DOHH2 (cell line): Measurements from ENCODE around the gene TMCC1.

Source experiments
- H3F3A ChIP-seq: fragments of 200-600 bp; sonication (generic), shearing (Covaris generic); 2 replicates; pipeline ENCODE4 v1.6.0; 2016; ENCODE audit warnings: antibody characterized with exemption, mild to moderate bottlenecking; ENCODE audit not compliant: control insufficient read depth, insufficient read depth
- H3K27ac ChIP-seq: fragments of 200-600 bp; sonication (generic); 2 replicates; pipeline ENCODE4 v1.5.1; 2014; ENCODE audit warnings: low read depth, mild to moderate bottlenecking, low read length, moderate library complexity
- H3K27me3 ChIP-seq: fragments of 200-600 bp; sonication (generic); 2 replicates; pipeline ENCODE4 v1.6.1; 2014; ENCODE audit warnings: mild to moderate bottlenecking, low read length, mixed read lengths; ENCODE audit not compliant: control insufficient read depth
- H3K36me3 ChIP-seq: fragments of 200-600 bp; sonication (generic); 2 replicates; pipeline ENCODE4 v1.6.1; 2014; ENCODE audit warnings: mild to moderate bottlenecking, low read length, moderate library complexity, mixed read lengths; ENCODE audit not compliant: control insufficient read depth
- H3K4me1 ChIP-seq: fragments of 200-600 bp; sonication (generic); 2 replicates; pipeline ENCODE4 v1.6.1; 2014; ENCODE audit warnings: mild to moderate bottlenecking, low read length, mixed read lengths; ENCODE audit not compliant: control insufficient read depth
- H3K4me2 ChIP-seq: fragments of 200-600 bp; sonication (generic); 2 replicates; pipeline ENCODE4 v1.6.0; 2014; ENCODE audit warnings: mild to moderate bottlenecking, low read length, moderate library complexity
- H3K4me3 ChIP-seq: fragments of 200-600 bp; sonication (generic); 2 replicates; pipeline ENCODE4 v1.5.1; 2014; ENCODE audit warnings: mild to moderate bottlenecking, low read length, mixed read lengths
- H3K79me2 ChIP-seq: fragments of 200-600 bp; sonication (generic); 2 replicates; pipeline ENCODE4 v1.6.1; 2014; ENCODE audit warnings: mild to moderate bottlenecking, low read length, mixed read lengths; ENCODE audit not compliant: control insufficient read depth
- H3K9me2 ChIP-seq: fragments of 200-600 bp; sonication (generic); replicated peaks from 2 replicates; pipeline ENCODE4 v1.6.1; 2014; ENCODE audit warnings: mild to moderate bottlenecking, low read length, mixed read lengths; ENCODE audit not compliant: control insufficient read depth
- H3K9me3 ChIP-seq: fragments of 200-600 bp; sonication (generic); 2 replicates; pipeline ENCODE4 v1.6.1; 2014; ENCODE audit warnings: antibody characterized with exemption, low read length, mixed read lengths; ENCODE audit not compliant: control insufficient read depth, insufficient read depth
- H4K20me1 ChIP-seq: fragments of 200-600 bp; sonication (generic); 2 replicates; pipeline ENCODE4 v1.6.0; 2014; ENCODE audit warnings: low read depth, mild to moderate bottlenecking, antibody characterized with exemption, low read length, moderate library complexity; ENCODE audit not compliant: control insufficient read depth, insufficient read depth
- EZH2phosphoT487 ChIP-seq: fragments of 200-600 bp; sonication (generic); IDR thresholded peaks from 2 replicates; pipeline ENCODE4 v1.6.1; 2017; ENCODE audit warnings: borderline replicate concordance, mild to moderate bottlenecking, antibody characterized with exemption, low read length, moderate library complexity, mixed read lengths
- TF ChIP-seq, protein P1 (sequence below): fragments of 200-600 bp; sonication (generic); IDR thresholded peaks from one replicate; pipeline ENCODE4 v1.5.1; 2014; ENCODE audit warnings: antibody characterized with exemption, mild to moderate bottlenecking, low read depth, low read length; ENCODE audit not compliant: poor library complexity, severe bottlenecking

TMCC1 gene

DNA sequence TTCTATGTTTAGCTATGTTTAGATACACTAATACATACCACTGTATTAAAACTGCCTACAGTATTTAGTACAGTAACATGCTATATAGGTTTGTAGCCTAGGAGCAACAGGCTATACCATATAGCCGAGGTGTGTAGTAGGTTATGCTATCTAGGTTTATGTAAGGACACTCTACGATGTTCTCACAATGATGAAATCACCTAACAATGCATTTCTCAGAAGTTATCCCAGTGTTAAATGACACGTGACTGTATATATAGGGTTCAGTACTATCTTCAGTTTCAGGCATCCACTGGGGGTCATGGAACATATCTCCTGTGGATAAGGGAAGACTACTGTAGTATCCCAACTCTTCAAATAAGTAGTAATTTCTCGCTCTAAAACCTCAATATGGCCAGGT is 97.4 kb downstream of the TMCC1 start:
- TF ChIP-seq, protein P1, sequence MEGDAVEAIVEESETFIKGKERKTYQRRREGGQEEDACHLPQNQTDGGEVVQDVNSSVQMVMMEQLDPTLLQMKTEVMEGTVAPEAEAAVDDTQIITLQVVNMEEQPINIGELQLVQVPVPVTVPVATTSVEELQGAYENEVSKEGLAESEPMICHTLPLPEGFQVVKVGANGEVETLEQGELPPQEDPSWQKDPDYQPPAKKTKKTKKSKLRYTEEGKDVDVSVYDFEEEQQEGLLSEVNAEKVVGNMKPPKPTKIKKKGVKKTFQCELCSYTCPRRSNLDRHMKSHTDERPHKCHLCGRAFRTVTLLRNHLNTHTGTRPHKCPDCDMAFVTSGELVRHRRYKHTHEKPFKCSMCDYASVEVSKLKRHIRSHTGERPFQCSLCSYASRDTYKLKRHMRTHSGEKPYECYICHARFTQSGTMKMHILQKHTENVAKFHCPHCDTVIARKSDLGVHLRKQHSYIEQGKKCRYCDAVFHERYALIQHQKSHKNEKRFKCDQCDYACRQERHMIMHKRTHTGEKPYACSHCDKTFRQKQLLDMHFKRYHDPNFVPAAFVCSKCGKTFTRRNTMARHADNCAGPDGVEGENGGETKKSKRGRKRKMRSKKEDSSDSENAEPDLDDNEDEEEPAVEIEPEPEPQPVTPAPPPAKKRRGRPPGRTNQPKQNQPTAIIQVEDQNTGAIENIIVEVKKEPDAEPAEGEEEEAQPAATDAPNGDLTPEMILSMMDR: no peak
- TF ChIP-seq EZH2phosphoT487: no peak
- no peaks in the 10 kb centered on the region for H3F3A ChIP-seq
- no peaks in the 10 kb centered on the region for H3K27me3 ChIP-seq
- no peak overlapping the region for H3K4me2 ChIP-seq
- H3K4me3 ChIP-seq: no peak overlapping the region
- H3K9me2 ChIP-seq: no peaks in the 10 kb centered on the region
- H3K27ac ChIP-seq: no peak overlapping the region
- no peaks in the 10 kb centered on the region for H3K79me2 ChIP-seq
- no peaks in the 10 kb centered on the region for H3K36me3 ChIP-seq
- H4K20me1 ChIP-seq: no peaks in the 10 kb centered on the region
- peaks cover 11% of the 10 kb centered on the region for H3K4me1 ChIP-seq
- H3K9me3 ChIP-seq: no peaks in the 10 kb centered on the region

DNA sequence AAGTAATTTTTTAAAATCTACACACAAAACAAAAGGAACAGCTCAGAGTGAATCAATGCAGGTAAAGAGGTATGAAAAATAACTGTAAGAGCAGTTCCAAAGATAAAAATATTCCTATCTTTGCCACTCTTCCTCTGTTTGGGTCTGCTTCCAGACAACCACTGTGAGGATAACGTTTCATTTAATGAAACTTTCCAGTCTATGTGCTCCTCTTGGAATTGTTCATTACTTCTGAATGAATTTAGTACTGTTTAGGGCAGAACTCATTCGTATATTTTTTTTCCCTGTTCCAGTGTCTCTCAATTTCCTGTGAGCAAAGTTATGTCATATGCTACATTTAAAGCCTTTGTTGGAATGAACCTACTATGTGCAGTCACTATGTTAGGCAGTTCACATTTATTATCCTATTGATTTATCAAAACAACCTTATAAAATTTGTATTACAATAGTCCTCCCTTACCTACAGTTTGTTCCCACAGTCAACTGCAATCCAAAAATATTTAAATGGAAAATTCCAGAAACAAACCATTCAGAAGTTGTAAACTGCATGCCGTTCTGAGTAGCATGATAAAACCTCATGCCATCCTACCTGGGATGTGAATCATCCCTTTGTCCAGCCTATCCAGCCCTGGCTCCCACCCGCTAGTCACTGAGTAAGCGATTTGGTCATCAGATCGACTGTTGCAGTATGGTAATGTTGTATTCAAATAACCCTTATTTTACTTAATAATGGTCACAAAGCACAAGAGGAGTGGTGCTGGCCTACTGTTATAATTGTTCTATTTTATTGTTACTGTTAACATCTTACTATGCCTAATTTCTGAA is 98.1 kb downstream of the TMCC1 start:
- no peak for TF ChIP-seq EZH2phosphoT487
- TF ChIP-seq, protein P1: no peak
- Histone ChIP-seq H4K20me1 (no peaks in the 10 kb centered on the region), H3K27me3 (no peaks in the 10 kb centered on the region), H3K4me1 (peaks cover 11% of the 10 kb centered on the region), H3K4me2 (no peak overlapping the region), H3K9me3 (no peaks in the 10 kb centered on the region), H3K27ac (no peak overlapping the region), H3K4me3 (no peak overlapping the region), H3F3A (no peaks in the 10 kb centered on the region), H3K79me2 (no peaks in the 10 kb centered on the region), H3K9me2 (no peaks in the 10 kb centered on the region), H3K36me3 (no peaks in the 10 kb centered on the region)

DNA sequence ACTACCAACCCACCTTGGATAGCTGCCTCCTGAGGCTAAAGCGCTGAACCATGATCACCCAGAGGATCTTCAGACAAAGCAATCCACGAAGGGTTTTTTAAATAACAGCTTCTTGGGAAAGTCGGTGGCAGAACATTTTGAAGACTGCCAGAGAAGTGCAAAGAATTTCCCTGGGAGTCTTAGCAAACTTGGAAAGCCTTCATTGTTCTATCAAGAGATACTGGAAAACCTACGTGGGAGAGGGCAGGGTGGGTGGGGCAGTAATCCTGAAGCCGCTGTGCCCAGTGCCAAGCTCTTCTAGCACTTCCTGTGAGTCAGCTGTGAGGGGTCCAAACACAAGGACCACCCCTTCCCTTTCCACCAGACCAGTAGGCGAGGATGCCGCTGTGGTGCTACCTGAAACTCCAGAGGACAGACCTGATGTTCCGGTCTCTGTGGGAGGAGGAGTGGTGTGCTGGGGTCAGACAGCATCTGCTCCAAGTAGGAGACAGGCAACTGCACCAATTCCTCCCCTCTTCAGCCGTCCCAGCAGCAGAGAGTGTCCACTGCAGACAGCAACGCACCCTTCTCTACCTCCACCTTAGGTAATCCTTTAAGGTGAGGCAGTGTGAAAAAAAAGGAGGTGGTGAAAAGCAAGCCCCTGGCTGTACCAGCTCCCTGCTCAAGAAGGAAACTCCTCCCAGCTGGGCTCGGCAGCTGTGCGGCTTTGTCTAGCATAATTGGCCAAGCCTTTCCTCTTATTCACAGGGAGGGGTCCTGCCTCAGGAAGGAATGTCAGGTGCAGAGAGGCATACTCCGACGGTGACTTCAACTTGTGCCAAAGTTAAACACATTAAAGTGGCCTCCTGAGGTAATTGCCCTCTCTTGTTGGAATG is 99.0 kb downstream of the TMCC1 start:
- Histone ChIP-seq H3K4me2 (no peak overlapping the region), H3K9me3 (no peaks in the 10 kb centered on the region), H4K20me1 (no peaks in the 10 kb centered on the region), H3K4me1 (peaks cover 11% of the 10 kb centered on the region), H3F3A (no peaks in the 10 kb centered on the region), H3K27me3 (no peaks in the 10 kb centered on the region), H3K27ac (no peak overlapping the region), H3K36me3 (no peaks in the 10 kb centered on the region), H3K4me3 (no peak overlapping the region), H3K9me2 (no peaks in the 10 kb centered on the region), H3K79me2 (no peaks in the 10 kb centered on the region)
- TF ChIP-seq, protein P1: no peak
- TF ChIP-seq EZH2phosphoT487: no peak
